DMS153 treated with DMSO at 0.1 percent for 48 hours (cell line): Measurements from ENCODE around the gene LRRC4.

ENCODE experiments used
- DNase-seq: peaks from one replicate; lab custom pipeline; 2025; ENCODE audit not compliant: unreplicated experiment; lab: John Stamatoyannopoulos, UW

The LRRC4 gene

DNA sequence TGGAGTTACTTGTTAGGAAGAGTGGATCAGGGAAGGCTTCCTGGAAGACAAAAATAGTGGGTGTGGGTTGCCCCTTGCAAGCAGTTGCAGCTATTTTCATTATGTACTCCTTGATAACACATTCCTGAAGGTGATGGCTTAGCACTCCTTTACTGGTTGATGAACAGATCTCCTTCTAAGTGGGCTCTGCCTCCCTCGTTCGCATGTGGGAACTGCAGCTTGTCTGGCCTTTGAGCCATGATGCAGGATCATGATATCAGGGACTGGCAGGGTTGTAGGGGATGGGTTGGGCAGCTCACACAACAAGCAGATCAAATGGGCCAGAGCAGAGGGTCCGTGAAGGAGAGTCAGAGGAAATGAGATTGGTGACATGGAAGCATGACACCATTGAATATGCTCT, 28.8 kb upstream of the LRRC4 start:
- no peak for DNase-seq

DNA sequence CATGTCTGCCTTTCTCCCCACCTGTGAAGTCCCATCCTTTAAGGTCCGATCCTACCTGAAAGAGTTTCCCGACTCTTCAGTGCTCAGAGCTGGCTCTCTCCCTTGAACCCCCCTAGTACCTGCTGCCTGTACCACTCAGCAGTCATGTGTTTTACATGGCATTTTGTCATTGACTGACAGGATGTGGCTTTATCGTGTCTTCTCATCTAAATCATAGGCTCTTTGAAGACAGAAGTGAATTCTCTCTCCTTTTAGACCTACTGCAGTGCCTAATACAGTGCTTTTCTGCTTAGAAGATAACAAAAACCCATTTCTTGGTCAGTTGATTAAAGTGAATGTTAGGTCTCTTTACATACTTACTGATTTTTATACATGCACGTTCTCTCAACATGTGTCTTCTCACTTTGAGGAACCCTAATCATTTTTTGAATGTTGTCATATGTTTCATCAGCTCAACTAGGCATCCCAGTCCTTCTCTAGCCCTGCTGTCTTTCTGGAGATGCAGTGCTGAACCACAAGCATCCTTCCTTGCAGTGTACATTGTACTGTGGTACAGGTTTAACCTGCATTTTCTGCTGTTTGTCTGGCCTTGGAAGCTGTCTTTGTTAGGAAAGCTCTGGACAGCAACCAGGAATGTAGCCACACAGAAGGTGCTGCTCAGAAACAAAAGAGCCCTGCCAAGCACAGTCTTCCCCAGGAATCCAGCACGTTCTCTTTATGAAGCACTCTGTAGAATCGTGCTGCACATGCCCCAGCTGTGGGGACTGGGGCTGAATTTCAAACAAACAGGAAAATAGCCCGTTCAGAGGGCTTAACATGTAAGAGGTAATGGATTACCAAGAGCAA, 28.1 kb upstream of the LRRC4 start:
- DNase-seq: no peak

DNA sequence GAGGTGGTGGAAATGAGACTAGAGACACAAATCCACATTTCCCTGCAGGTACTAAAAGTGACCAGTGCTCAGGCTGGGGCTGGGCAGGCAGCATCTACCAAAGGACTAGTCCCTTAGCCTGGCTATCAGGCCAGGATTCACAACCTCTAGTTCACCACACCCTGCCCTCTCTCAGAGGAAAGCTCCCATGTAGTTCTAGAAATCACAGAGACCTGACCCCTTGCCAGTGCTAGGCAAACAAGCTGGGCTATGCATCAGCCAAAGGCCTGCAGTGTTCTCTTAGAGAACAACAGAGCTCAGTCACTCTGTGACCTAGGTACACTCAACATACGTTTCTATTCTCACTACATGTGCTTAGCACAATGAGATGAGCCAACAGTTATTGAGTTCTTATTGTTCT, 26.7 kb upstream of the LRRC4 start:
- no peak for DNase-seq

DNA sequence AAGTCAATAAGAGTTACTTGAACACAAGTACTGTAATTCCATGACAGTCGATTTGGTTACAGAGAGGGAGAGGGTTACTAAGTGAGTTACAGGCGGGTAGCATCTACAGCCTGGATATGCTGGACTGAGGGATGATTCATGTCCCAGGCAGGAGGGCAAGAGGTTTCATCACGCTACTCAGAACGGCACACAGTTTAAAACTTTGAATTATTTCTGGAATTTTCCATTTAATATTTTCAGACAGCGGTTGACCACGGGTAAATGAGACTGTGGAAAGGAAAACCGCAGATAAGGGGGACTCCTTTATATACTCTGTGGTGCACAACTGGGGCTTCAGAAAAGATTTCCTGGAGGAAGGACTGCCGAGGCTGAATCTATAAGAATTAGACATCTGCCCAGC, 25.7 kb upstream of the LRRC4 start:
- DNase-seq: no peak

DNA sequence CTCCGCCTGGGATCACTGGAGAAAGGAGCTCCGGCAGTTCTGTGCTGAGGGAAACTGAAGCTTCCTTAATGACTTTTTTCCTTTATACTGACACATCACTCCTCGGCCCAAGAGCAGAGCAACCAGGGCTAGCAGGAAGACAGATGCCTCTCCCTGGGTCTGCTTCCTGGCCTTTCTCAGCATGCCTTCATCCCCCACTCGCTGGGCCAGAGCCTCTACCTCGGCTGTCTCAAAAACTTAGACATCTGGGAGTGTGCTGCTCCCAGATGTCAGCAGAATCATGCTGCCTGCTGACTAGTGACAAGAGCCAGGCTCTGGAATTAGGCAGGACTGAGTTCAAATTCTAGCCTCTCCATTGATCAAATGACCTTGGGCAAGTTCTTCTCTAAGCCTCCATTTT, 24.4 kb upstream of the LRRC4 start:
- no peak for DNase-seq

DNA sequence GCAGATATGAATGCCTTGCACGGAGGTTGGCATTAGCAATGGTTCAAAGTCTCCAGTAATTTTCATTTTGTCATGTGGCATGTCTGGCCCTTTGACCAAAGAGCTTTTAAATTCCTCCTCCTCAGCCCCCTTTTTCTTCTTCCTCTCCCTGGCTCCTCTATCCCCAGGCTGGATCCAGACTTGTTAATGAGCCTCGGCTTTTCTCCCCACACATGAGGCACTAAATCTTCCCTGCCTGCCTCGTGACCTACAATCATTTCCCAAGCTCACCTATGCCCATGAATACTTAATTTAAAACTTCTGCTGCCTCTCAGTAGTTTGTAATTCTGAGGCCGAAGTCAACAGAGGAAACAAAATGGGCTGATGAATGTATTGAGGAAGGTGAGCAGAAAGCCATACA, 23.3 kb upstream of the LRRC4 start:
- DNase-seq: no peak

DNA sequence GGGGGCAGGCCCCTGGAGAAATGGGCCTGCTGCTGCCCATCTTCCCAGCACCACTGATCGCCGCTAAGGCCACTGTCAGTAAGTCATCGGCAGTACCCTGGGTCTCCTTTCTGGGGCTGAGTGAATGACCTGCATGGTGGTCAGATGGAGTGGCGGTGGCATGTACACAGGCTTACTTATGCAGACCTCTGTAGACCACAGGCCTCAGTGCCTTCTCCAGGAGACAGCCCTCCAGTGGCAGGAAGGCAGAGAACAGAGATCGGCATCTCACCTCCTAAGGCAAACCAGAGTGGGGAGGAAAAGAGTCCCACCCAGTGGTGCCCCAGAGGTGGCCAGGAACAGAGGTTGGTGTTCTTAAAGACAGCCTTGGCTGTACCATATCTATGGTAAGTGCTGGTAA, 22.8 kb upstream of the LRRC4 start:
- no peak for DNase-seq

DNA sequence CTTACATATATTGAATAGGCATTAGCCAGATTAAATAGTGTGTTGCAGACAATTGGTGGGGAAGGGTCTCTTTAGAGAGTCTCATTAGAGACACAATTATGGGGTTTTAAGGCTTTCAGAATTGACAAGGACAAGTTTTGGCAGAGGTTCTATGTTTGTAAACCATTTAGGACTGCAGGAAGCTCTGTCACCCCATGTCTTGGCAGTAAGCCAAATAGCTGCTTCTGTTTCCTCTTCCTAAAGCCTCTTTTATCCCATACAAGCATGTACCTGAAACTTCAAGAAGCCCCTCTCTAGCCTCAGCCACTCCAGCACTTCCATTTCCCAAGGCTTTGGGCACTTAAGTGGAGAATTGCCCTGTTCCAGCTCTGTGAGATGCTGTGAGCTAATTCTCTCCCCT, 21.8 kb upstream of the LRRC4 start:
- DNase-seq: peak; percentile 47

DNA sequence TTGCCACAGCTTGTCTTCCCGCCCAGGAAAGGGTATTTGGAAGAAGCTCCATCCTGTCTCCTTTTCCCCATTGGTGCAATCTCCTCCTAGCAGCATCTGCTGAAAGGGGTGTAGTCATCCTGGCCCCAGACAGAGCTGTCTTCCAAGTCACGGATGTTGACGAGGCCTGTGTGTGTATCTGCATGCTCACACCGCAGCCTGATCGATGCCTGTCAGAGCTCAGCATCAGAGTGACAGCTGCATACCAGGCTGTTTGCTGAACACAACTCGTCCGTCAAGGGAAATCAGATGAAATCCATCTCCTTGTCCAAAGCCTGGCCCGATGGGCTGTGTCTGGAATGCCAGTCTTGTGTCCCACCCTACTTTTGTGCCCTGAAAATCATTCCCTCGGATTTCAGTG, 21.2 kb upstream of the LRRC4 start:
- no peak for DNase-seq

DNA sequence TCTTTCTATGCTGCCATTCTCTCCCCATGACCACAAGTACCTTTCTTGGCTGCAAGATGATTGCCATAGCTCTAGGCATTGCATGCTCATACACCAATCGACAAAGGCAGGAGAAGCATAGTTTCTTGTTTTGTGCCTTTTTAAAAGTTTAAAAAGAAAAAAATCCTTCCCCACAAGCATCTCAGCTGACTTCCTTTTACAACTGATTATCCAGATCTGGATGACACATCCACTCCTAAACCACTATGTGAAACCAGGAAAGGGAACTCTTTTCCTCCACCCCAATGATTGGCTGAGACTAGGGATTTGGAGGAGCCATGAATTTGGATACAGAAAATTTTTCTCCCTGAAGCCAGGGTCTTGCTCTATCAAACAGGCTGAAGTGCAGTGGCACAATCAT, 14.5 kb upstream of the LRRC4 start:
- no peak for DNase-seq

DNA sequence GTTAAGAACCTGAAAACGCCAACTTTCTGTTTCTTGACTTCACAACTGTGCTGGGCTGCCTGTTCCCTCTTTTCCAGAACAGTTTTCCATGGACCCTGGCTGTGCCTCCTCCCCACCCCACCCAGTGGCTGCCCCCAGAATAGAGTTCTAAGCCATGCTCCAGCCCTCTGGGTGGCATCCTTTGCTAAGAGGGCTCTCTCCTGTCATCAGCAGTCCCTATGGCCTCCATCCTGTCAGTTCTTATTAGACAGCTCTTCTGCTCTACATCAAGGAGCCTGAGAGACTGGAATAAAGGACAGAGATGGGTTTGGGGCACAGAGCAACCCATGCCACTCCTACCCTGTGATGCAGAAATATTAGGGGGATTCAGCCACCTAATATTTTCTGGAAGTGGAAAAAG, 13.9 kb upstream of the LRRC4 start:
- DNase-seq: no peak

DNA sequence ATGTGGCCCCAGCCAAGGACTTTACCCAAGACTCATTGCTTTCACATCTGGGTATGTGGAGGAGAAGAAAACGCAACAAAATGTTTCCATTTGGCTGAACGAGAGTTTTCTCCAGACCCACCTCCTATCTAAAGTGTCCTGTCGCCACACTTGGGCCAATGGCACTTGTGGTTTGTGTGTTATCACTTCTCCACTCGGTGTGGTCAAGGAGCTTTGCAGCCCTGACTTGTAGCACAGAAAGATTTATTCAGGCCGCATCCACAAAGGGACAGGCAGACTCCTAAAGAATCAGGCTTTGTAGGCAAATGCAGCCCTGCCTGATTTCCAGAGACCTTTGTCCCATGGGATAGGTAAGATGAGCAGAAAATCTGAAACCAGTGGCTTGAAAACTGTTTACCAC, 12.8 kb upstream of the LRRC4 start:
- DNase-seq: no peak

DNA sequence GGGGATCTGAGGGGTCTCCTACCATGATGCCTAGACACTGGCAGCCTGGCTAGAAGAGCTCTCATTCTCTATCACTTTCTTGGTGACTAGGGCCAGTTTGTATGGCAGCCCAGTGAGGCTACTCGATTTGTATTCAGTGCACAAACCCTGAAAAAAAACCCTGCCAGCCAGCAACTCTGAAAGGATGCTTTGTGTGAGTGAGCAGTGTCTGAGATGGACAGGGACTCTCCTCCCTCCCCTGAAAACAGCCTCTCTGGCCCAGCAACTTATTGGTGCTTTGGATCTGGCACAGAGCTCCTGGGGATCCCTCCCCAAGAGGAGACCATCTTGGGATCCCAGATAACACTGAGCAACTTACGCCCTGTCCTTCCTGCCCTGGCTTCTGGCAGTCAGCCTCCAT, 10.8 kb upstream of the LRRC4 start:
- no peak for DNase-seq

DNA sequence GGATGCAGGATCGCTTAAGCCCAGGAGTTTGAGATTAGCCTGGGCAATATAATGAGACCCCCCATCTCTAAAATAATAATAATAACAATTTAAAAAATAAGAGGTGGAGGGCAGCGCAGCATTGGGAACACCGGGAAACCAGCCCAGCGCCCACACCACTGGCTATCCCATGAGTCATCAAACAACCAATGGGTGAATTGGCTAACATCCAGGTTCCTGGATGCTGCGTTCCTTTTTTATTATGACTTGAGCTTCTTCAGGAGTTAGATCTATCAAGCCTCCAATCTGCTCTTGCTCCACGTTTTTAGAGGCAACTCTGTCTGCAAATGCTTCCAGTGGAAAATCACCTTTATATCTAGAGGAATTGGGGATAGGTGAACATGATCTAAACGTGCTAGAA, 10.0 kb upstream of the LRRC4 start:
- no peak for DNase-seq

DNA sequence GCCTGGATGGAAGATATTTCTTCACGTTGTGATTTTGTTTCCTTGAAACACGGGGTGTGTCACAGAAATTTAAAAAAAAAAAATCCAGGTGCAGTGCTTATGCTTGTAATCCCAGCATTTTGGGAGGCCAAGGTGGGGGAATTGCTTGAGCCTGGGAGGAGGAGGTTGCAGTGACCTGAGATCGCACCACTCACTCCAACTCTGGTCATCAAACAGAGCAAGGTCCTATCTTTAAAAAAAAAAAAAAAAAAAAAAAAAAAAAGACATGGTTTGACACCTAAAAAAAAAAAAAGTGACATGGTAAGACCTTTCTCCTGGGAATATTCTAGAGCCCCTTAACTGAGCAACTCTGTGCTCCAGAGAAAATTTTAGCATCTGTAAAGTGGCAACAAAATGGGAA, 9.0 kb upstream of the LRRC4 start:
- DNase-seq: no peak

DNA sequence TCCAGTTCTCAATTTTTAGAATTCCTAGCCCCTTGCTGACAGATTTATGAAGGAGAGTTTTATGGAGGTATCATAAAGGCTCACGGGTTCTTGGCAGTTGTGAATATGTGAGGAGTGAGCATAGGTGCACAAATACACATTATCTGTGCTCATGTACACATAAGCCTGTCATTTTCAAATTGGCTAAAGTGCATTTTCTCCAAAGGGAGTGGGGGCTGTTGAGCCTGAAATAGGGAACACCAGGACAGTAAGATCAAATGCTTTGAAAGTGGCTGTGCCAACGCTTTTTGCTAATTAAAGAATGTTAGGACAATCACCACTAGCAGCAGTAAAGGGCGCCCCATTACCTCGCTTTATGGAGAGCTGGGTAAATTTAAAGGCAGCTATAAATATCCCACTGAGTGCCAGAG, 8.3 kb upstream of the LRRC4 start:
- no peak for DNase-seq

DNA sequence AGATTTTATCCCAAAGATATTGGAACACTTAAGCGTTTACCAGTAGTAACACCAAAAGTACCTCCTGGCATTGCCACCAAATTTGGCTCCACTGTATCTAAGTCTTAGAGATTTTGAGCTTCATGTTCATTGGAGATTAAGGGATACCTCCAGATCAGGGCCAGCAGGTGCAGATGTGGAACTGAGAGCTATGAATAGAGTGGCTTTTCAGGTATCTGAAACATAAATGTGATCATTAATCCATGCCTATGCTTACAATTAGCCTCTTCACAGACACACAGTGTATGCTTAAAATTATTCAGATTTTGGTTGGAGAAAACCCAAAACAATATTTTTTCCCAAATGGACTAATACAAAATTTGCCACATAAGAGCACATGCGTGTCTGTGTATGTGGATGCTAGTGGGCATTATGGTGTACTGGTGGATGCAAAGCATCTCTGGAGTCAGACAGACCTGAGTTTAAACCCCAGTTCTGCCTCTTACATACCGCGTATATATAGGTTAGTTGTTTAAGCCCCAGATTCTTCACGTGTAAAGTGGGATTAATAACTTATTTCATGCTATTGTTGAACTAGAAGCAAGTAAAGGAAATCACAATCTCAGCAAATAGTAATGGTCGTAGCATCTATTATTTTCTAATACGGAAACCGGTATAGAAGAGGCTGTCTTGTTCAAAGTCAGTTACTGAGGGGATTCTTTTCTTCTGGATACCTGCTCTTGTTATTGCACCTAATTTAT, 6.8 kb upstream of the LRRC4 start:
- DNase-seq: no peak

DNA sequence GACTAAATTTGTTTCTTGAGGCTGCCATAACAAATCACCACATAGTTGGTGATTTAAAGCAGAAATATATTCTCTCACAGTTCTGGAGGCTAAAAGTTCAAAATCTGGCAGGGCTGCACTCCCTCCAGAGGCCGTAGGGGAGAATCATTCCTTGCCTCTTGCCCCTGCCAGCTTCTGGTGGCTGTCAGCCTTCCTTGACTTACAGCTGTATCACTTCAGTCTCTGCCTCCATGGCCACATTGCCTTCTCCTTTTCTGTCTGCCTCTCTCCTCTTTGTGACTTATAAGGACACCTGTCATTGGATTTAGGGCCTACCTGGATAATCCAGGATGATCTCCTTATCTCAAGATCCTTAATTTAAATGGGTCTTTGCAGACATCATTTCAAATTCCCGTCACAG, 5.8 kb upstream of the LRRC4 start:
- no peak for DNase-seq

DNA sequence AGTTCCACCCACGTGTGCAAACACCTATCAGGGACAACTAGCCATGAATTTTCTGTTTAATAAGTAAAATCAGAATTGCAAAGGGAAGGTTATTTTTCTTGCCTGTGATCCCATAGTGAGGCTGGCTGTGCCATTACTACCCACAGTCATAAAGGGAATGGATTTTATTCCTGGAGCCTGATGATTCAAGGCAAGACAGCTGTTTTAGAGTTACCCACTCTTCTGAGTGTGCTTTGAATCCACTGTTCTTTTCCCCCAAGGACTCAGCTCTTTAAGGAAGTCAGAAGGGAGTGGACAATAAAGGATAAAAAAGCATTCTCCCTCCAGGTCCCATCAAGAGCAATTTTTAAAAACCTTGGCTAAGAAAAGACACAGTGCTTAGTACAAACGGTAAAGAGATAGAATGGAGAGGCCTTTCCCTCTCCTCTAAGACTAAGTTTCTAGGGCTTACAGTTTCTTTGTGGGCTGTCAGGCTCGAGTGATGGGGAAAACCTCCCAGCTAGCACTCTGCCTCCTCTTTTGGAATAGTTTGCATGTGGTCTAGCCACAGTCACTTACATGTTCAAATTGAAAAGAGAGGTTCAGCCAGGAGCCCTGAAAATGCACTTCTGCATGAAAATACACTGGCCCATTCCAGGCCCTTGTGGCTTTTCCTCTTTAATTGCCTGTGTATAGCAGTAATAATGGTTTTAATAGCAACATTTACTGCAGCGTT, 5.1 kb upstream of the LRRC4 start:
- no peak for DNase-seq

DNA sequence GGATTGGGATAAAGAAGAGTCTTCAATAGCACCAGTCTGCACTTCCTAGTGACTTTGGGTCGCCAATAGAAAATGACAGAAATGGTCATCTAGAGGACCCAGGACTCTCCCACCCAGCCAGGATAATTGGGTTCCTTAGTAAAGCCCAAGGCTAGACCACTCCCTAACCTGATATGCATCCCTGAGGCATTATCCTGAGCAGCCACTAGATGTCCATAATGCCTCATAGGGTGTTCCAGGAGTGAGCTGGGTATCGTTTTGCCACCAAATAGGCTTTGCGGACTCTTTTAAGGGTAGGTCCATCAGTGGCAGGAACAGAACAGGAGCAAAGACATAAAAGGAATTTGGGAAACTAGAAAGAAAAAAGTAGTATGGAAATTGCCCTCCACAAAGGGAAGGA, 4.5 kb upstream of the LRRC4 start:
- DNase-seq: no peak

DNA sequence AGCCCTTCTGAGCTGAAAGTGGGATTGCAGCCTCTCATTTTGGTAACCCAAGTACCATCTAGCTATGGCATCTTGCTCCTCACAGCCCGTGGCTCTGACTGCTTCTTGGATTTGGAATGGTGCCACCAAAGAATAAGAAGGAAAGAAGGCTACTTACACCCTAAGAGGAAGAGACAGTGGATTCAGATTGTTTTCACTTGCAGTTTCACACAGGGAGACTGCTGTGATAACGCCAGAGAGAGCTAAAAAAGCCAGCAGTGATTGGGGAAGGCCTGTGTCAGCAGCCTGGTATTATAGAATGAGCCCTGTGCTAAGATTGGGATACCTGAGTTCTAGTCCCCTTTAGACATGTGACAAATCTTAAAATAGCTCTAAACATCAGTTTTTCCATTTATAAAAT, 3.6 kb upstream of the LRRC4 start:
- no peak for DNase-seq

DNA sequence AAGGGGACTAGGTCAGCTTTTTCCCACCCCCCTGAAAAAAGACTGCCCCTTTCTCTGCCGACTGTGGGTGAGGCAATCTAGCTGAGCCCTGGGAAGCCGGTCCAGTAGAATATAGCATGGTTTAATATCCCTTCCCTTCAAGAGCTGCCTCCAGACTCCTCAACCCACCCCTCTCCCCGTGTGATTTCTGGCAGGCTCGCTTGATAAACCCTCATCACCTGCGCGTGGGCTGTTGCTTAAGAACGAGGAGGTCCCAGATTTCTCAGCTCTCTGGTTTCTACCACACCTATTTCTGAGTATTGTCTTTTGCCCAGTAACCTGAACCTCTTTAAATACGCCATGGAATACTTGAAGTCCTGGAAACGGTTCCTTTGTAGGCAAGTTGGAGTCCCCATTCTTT, 2.0 kb upstream of the LRRC4 start:
- no peak for DNase-seq
